Astrocyte (in vitro differentiated cells and primary cell): ENCODE data around the gene CARD9.

Source experiments
- CTCF ChIP-seq: IDR thresholded peaks from 2 replicates; pipeline ENCODE4 v1.5.1; 2011; ENCODE audit warnings: low read depth, mild to moderate bottlenecking, inconsistent platforms, low read length, moderate library complexity; ENCODE audit not compliant: insufficient read depth
- EZH2 ChIP-seq: IDR thresholded peaks from 2 replicates; pipeline ENCODE4 v1.6.1; 2012; ENCODE audit warnings: mild to moderate bottlenecking, low read length, inconsistent platforms; ENCODE audit not compliant: insufficient read depth

GRCh38 chr9:136375096-136375495, 1.6 kb upstream of the CARD9 start:
- no peak for TF ChIP-seq CTCF
- no peak for TF ChIP-seq EZH2
